SK-N-SH (cell line): ENCODE results near the gene RFX3. TPM values are rescaled to one million over a fixed set of nuclear protein-coding genes. Genes with fewer than 3 reads are reported as not detected.
A peak's percentile ranks its signal among the peaks of the same experiment; 100 is the strongest.

ENCODE experiments used
- CTCF ChIA-PET: fragments of 300-600, 350-600 bp; formaldehyde crosslinking; extraction: SDS; loops from one replicate; lab custom pipeline; 2021; lab: Yijun Ruan, JAX
- POLR2A ChIA-PET: fragments of 350-600 bp; sonication (Branson Sonifier 250); formaldehyde crosslinking; extraction: SDS; loops from one replicate; lab custom pipeline; 2020; ENCODE audit warnings: antibody characterized with exemption, inconsistent platforms; lab: Yijun Ruan, JAX
- DNase-seq: peaks from one replicate; pipeline ENCODE4 v3.0.0; 2012
- H2AFZ ChIP-seq: fragments of 200-600 bp; sonication (generic); 2 replicates; pipeline ENCODE4 v1.8.1; 2016; ENCODE audit warnings: antibody characterized with exemption, mild to moderate bottlenecking, low read depth
- H3F3A ChIP-seq: fragments of 200-600 bp; sonication (generic); replicated peaks from 2 replicates; pipeline ENCODE3; 2016; ENCODE audit warnings: antibody characterized with exemption, mild to moderate bottlenecking; ENCODE audit not compliant: insufficient read depth
- H3K27ac ChIP-seq, 2 experiments: fragments of 200-500 bp in 1 of 2; fragments of 200-600 bp in 1 of 2; sonication (Bioruptor generic) in 1 of 2; sonication (generic), shearing (Covaris generic) in 1 of 2; 2 replicates each; pipeline versions ENCODE4 v1.5.1 to v1.6.1; 2014 to 2016; ENCODE audit warnings: low read depth in 2 of 2, inconsistent platforms in 1 of 2, low read length in 1 of 2, mild to moderate bottlenecking in 1 of 2, mixed read lengths in 1 of 2
- H3K27me3 ChIP-seq: fragments of 200-600 bp; sonication (generic), shearing (Covaris generic); 2 replicates; pipeline ENCODE4 v1.6.1; 2016; ENCODE audit warnings: mixed run types; ENCODE audit not compliant: insufficient read depth
- H3K36me3 ChIP-seq, 2 experiments: fragments of 200-500 bp in 1 of 2; fragments of 200-600 bp in 1 of 2; sonication (Bioruptor generic) in 1 of 2; sonication (generic) in 1 of 2; replicated peaks in 1 of 2; 2 replicates each; pipeline versions ENCODE3 to v1.5.1; 2014 to 2016; ENCODE audit warnings: low read length in 1 of 2, mild to moderate bottlenecking in 1 of 2; ENCODE audit not compliant: insufficient read depth in 2 of 2, control insufficient read depth in 1 of 2
- H3K4me1 ChIP-seq, 2 experiments: fragments of 200-500 bp in 1 of 2; fragments of 200-600 bp in 1 of 2; sonication (Bioruptor generic) in 1 of 2; sonication (generic), shearing (Covaris generic) in 1 of 2; 2 replicates each; pipeline versions ENCODE4 v1.5.1 to v1.6.1; 2014 to 2016; ENCODE audit warnings: low read depth in 1 of 2, low read length in 1 of 2, mixed run types in 1 of 2; ENCODE audit not compliant: insufficient read depth in 2 of 2, control insufficient read depth in 1 of 2
- H3K4me2 ChIP-seq: fragments of 200-600 bp; sonication (generic), shearing (Covaris generic); 2 replicates; pipeline ENCODE4 v1.6.1; 2017; ENCODE audit warnings: mixed run types
- H3K4me3 ChIP-seq, 2 experiments: fragments of 200-500 bp in 1 of 2; fragments of 200-600 bp in 1 of 2; sonication (Bioruptor generic) in 1 of 2; sonication (generic), shearing (Covaris generic) in 1 of 2; 2 replicates each; pipeline versions ENCODE4 v1.5.1 to v1.8.1; 2014 to 2016; ENCODE audit warnings: low read depth in 2 of 2, inconsistent platforms in 1 of 2, low read length in 1 of 2, mild to moderate bottlenecking in 1 of 2, mixed read lengths in 1 of 2, moderate library complexity in 1 of 2
- H3K79me2 ChIP-seq: fragments of 200-600 bp; sonication (generic); 2 replicates; pipeline ENCODE4 v1.8.1; 2017; ENCODE audit warnings: mild to moderate bottlenecking; ENCODE audit not compliant: insufficient read depth
- H3K9ac ChIP-seq: fragments of 200-600 bp; sonication (generic); 2 replicates; pipeline ENCODE4 v1.6.1; 2017; ENCODE audit warnings: mixed run types
- H3K9me2 ChIP-seq: fragments of 200-600 bp; sonication (generic); 2 replicates; pipeline ENCODE4 v1.6.1; 2017; ENCODE audit warnings: mixed run types
- H3K9me3 ChIP-seq: fragments of 200-600 bp; sonication (generic); 2 replicates; pipeline ENCODE4 v1.6.1; 2017; ENCODE audit warnings: mixed run types, mild to moderate bottlenecking, moderate library complexity
- H4K20me1 ChIP-seq: fragments of 200-600 bp; sonication (generic); 2 replicates; pipeline ENCODE4 v1.6.1; 2017; ENCODE audit warnings: mild to moderate bottlenecking, mixed run types; ENCODE audit not compliant: insufficient read depth
- EP300 ChIP-seq, 2 experiments: IDR thresholded peaks; 2 replicates each; pipeline versions ENCODE4 v1.4.0 to v1.6.1; 2012; ENCODE audit warnings: borderline replicate concordance in 1 of 2, low read depth in 1 of 2, low read length in 1 of 2
- EZH2phosphoT487 ChIP-seq: fragments of 200-600 bp; sonication (generic); IDR thresholded peaks from 2 replicates; pipeline ENCODE4 v1.6.1; 2017; ENCODE audit warnings: low read depth, mixed run types, mild to moderate bottlenecking, antibody characterized with exemption, moderate library complexity, borderline replicate concordance
- FOSL2 ChIP-seq: IDR thresholded peaks from 2 replicates; pipeline ENCODE4 v1.4.0; 2012; ENCODE audit warnings: low read depth, mild to moderate bottlenecking, moderate library complexity, borderline replicate concordance
- FOXJ3 ChIP-seq: sonication (generic); formaldehyde crosslinking; IDR thresholded peaks from 2 replicates; pipeline ENCODE4 v1.5.1; 2020; ENCODE audit warnings: mild to moderate bottlenecking, missing genetic modification reagents
- GATA2 ChIP-seq: sonication (generic); formaldehyde crosslinking; IDR thresholded peaks from 2 replicates; pipeline ENCODE4 v1.5.0; 2020; ENCODE audit warnings: mild to moderate bottlenecking, missing genetic modification reagents
- MEF2A ChIP-seq: IDR thresholded peaks from 2 replicates; pipeline ENCODE4 v1.4.0; 2012; ENCODE audit warnings: low read depth, borderline replicate concordance
- NRF1 ChIP-seq: IDR thresholded peaks from 2 replicates; pipeline ENCODE4 v1.6.1; 2012; ENCODE audit warnings: low read depth, mild to moderate bottlenecking, low read length
- RFX5 ChIP-seq: IDR thresholded peaks from 2 replicates; pipeline ENCODE4 v1.6.1; 2012; ENCODE audit warnings: mild to moderate bottlenecking, improper control_type of control experiment, low read length
- SIN3A ChIP-seq: IDR thresholded peaks from 2 replicates; pipeline ENCODE4 v1.6.1; 2012; ENCODE audit warnings: low read depth, mild to moderate bottlenecking, low read length, moderate library complexity, borderline replicate concordance
- TAF1 ChIP-seq: IDR thresholded peaks from 2 replicates; pipeline ENCODE4 v1.6.1; 2012; ENCODE audit warnings: low read depth, mild to moderate bottlenecking, low read length, moderate library complexity, borderline replicate concordance
- TCF12 ChIP-seq: IDR thresholded peaks from 2 replicates; pipeline ENCODE4 v1.4.0; 2012
- TEAD4 ChIP-seq: IDR thresholded peaks from 2 replicates; pipeline ENCODE4 v1.4.0; 2012; ENCODE audit warnings: mild to moderate bottlenecking, borderline replicate concordance; ENCODE audit not compliant: insufficient read depth
- YY1 ChIP-seq: IDR thresholded peaks from 2 replicates; pipeline ENCODE4 v1.4.0; 2012; ENCODE audit warnings: low read depth, mild to moderate bottlenecking
- WGBS: methylation state at CpG from one replicate; pipeline ENCODE4 v1.1.6; 2017; ENCODE audit warnings: low lambda C conversion rate; 5-methylcytosine and 5-hydroxymethylcytosine counted together
- polyA plus RNA-seq, 3 experiments: library from polyadenylated mRNA; depleted of rRNA; stranded (reverse); fragments of >200 nt; gene quantifications; 2 replicates each; pipeline ENCODE4 v1.2.3, GENCODE V29; 2012
- TF ChIP-seq, protein P1 (sequence below): fragments of 150-350 bp; IDR thresholded peaks from 2 replicates; pipeline ENCODE4 v1.6.1; 2017; ENCODE audit warnings: antibody characterized with exemption, low read length, low read depth, borderline replicate concordance
- TF ChIP-seq, protein P2 (sequence below): IDR thresholded peaks from 2 replicates; pipeline ENCODE4 v1.4.0; 2012; ENCODE audit warnings: low read depth
- TF ChIP-seq, protein P3 (sequence below): IDR thresholded peaks from 2 replicates; pipeline ENCODE4 v1.4.0; 2012; ENCODE audit warnings: low read depth, borderline replicate concordance
- TF ChIP-seq, protein P4 (sequence below): IDR thresholded peaks from 2 replicates; pipeline ENCODE4 v1.6.1; 2012; ENCODE audit warnings: mild to moderate bottlenecking, low read depth, low read length, moderate library complexity

The RFX3 gene
- polyA plus RNA-seq, 1 of the 3 experiments (the other 2 are of a cell fraction) = 1.7 TPM

DNA sequence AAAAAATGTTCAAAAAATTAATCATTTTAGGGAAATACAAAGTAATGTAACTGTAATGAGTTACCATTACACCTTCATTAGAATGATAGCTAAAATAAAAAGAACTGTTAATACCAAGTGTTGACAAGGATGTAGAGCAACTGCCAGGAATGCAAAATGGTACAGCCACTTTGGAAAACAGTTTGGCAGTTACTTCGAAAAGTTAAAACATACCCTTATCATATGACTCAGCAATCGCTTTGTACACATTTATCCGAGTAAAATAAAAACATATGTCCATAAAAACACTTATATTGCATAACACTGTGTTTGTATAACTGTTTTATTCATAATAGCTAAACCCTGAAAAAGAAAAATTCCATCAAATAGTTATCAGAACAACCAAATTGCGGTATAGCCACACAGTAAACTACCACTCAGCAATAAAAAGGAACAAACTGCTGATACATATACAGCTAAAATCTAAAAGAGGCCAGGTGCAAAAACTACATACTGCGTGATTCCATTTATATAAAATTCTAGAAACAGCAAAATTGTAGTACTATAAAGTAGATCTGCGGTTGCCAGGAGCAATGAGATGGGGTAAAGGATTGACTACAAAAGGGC is 61.7 kb downstream of the RFX3 start:
- H3K27me3 ChIP-seq = no peaks in the 10 kb centered on the region
- no peaks in the 10 kb centered on the region for H3K9me3 ChIP-seq
- TF ChIP-seq, protein P1, sequence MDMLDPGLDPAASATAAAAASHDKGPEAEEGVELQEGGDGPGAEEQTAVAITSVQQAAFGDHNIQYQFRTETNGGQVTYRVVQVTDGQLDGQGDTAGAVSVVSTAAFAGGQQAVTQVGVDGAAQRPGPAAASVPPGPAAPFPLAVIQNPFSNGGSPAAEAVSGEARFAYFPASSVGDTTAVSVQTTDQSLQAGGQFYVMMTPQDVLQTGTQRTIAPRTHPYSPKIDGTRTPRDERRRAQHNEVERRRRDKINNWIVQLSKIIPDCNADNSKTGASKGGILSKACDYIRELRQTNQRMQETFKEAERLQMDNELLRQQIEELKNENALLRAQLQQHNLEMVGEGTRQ = no peak
- TF ChIP-seq YY1 (no peak), FOXJ3 (no peak), RFX5 (no peak), GATA2 (CRISPR knock-in tag) (no peak), EZH2phosphoT487 (no peak), SIN3A (no peak), NRF1 (no peak), TEAD4 (no peak)
- TF ChIP-seq, protein P2, sequence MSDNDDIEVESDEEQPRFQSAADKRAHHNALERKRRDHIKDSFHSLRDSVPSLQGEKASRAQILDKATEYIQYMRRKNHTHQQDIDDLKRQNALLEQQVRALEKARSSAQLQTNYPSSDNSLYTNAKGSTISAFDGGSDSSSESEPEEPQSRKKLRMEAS = no peak
- TF ChIP-seq, protein P3, sequence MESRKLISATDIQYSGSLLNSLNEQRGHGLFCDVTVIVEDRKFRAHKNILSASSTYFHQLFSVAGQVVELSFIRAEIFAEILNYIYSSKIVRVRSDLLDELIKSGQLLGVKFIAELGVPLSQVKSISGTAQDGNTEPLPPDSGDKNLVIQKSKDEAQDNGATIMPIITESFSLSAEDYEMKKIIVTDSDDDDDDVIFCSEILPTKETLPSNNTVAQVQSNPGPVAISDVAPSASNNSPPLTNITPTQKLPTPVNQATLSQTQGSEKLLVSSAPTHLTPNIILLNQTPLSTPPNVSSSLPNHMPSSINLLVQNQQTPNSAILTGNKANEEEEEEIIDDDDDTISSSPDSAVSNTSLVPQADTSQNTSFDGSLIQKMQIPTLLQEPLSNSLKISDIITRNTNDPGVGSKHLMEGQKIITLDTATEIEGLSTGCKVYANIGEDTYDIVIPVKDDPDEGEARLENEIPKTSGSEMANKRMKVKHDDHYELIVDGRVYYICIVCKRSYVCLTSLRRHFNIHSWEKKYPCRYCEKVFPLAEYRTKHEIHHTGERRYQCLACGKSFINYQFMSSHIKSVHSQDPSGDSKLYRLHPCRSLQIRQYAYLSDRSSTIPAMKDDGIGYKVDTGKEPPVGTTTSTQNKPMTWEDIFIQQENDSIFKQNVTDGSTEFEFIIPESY = no peak
- POLR2A ChIA-PET = no interaction called here
- no peaks in the 10 kb centered on the region for H3K36me3 ChIP-seq
- no peak for DNase-seq
- H3F3A ChIP-seq = peaks cover 4% of the 10 kb centered on the region
- CTCF ChIA-PET = interaction anchor here (0.9 to 2.1 kb wide), 2 partner anchors 23 to 58 kb away, joined by 3 to 10 read pairs; no protein-coding TSS in a partner anchor
- H3K27ac ChIP-seq = no peak overlapping the region
- H3K4me2 ChIP-seq = no peak overlapping the region
- no peaks in the 10 kb centered on the region for H4K20me1 ChIP-seq
- no peak overlapping the region for H2AFZ ChIP-seq
- 82% methylated on average over 6 of the region's 6 CpGs for WGBS
- peaks cover 0 to 6% of the 10 kb centered on the region in 2 experiments for H3K4me1 ChIP-seq
- no peak overlapping the region for H3K9ac ChIP-seq
- H3K79me2 ChIP-seq = no peaks in the 10 kb centered on the region
- no peaks in the 10 kb centered on the region for H3K9me2 ChIP-seq
- no peak overlapping the region for H3K4me3 ChIP-seq

DNA sequence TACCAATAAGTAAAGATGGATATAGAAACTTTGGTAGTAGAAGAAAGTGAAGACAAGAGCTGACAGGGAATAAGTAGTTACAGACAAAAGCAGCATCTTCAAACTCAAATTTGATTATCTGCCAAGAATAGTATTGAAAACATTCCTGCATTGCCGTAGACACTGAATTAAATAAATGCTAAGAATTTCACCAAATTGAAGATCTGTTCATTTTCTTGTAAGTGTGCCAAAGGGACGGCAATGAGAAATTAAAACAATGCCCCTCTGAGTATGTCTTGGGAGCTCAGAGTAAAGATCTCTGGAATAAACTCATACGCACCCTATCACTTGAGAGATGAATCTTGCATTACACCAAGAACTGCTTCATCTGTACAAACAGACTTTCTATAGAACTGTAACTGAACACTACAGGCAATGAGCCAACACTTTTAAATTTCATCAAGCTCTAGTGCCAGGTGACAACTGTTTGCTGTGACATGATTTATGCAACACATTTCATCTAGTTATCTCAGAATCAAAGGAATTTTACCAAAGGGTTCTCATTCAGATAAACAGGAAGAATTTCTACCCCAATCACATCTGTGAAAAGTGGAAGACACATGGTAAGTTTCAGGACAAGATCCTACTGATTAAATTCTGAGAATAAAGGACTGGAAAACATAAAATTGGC is 66.9 kb downstream of the RFX3 start:
- Histone ChIP-seq H3K36me3 (no peaks in the 10 kb centered on the region), H3K9me3 (no peaks in the 10 kb centered on the region), H3K79me2 (no peaks in the 10 kb centered on the region), H3K4me2 (peak overlapping the region; percentile 20; the same call in 1 of the 2 replicates), H3K4me3 (no peak overlapping the region; a peak in 1 of 4 replicates), H2AFZ (no peak overlapping the region), H3K27me3 (no peaks in the 10 kb centered on the region), H4K20me1 (no peaks in the 10 kb centered on the region), H3F3A (peaks cover 5% of the 10 kb centered on the region), H3K4me1 (peaks cover 0 to 10% of the 10 kb centered on the region in 2 experiments; a peak in 3 of 4 replicates), H3K9me2 (no peaks in the 10 kb centered on the region), H3K27ac (peak overlapping the region; percentile 48 to 84; a peak in 3 of 4 replicates), H3K9ac (no peak overlapping the region)
- ChIA-PET POLR2A (no interaction called here), CTCF (interaction anchor here (0.8 to 1.9 kb wide), 3 partner anchors 18 to 273 kb away, joined by 3 to 6 read pairs (median 3); no protein-coding TSS in a partner anchor)
- peak; percentile 6 for DNase-seq
- WGBS = 32% methylated on average over 3 of the region's 3 CpGs
- TF ChIP-seq FOSL2 (no peak), MEF2A (no peak), TCF12 (peak; percentile 78), TAF1 (no peak), EP300 (IDR thresholded peaks at IDR 0.05; ENCODE audit: borderline replicate concordance in 1 of 2, low read depth in 1 of 2, low read length in 1 of 2) (peak; percentile 39 to 73; a peak in 3 of 4 replicates), TEAD4 (0 out of 2 replicates have a peak, but pooled peaks have one; percentile 10)
- TF ChIP-seq, protein P4, sequence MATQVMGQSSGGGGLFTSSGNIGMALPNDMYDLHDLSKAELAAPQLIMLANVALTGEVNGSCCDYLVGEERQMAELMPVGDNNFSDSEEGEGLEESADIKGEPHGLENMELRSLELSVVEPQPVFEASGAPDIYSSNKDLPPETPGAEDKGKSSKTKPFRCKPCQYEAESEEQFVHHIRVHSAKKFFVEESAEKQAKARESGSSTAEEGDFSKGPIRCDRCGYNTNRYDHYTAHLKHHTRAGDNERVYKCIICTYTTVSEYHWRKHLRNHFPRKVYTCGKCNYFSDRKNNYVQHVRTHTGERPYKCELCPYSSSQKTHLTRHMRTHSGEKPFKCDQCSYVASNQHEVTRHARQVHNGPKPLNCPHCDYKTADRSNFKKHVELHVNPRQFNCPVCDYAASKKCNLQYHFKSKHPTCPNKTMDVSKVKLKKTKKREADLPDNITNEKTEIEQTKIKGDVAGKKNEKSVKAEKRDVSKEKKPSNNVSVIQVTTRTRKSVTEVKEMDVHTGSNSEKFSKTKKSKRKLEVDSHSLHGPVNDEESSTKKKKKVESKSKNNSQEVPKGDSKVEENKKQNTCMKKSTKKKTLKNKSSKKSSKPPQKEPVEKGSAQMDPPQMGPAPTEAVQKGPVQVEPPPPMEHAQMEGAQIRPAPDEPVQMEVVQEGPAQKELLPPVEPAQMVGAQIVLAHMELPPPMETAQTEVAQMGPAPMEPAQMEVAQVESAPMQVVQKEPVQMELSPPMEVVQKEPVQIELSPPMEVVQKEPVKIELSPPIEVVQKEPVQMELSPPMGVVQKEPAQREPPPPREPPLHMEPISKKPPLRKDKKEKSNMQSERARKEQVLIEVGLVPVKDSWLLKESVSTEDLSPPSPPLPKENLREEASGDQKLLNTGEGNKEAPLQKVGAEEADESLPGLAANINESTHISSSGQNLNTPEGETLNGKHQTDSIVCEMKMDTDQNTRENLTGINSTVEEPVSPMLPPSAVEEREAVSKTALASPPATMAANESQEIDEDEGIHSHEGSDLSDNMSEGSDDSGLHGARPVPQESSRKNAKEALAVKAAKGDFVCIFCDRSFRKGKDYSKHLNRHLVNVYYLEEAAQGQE = no peak
- TF ChIP-seq, protein P1 = no peak
